ENCODE measurements around the gene MYLK4.

Gene MYLK4

DNA sequence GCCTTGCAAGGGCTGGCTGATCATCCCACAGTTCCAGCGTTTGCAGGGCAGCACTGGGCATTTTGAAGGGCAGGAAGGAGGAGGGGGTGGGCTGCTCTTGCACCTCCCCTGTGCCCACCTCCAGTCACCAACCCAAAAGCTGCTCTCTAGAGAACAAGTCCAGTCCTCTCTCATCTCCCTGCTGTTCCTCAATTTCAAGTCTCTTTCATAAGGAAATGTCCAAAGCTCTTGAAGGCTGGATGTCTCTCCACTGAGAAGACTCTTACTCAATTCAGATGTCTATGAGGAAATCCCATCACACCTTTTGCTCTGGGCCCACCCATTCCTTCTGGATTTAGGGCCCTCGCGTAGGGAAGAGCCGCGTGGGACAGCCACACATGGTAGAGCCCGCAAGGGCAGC is 46.1 kb upstream of the MYLK4 start:
- Histone ChIP-seq H3K23ac (ENCODE audit: low read length in 2 of 2) (no peak overlapping the region), H2BK120ac (ENCODE audit: low read depth, low read length) (no peak overlapping the region)

DNA sequence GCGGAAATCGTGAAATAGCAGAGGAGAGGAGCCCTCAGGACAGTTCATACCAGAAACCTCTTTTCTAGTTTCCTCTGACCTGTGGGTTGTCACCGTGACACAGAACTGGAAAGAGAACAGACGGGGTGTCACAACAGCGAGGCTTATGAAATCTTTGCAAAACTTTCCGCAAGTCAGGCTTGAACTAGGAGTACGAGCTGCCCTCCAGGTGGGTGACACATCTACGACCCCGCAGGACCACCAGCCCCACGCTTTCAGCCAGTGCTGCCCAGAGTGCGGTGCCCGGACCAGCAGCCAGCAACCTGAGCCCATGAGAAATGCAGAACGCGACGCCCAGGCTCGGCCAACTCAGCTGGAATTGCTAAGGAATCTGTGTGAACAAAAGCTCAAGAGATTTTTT is 45.2 kb upstream of the MYLK4 start:
- Histone ChIP-seq H2BK120ac (ENCODE audit: low read depth, low read length) (no peak overlapping the region), H2BK15ac (ENCODE audit: low read depth, poor library complexity, severe bottlenecking) (no peak overlapping the region), H4K91ac (ENCODE audit: low read length) (no peak overlapping the region), H2BK5ac (ENCODE audit: low read depth, low read length, poor library complexity, severe bottlenecking) (no peak overlapping the region), H3K9me3 (ENCODE audit: control insufficient read depth, low read length) (no peaks in the 10 kb centered on the region), H3K4me2 (ENCODE audit: low read length, poor library complexity, severe bottlenecking) (no peak overlapping the region), H3K36me3 (ENCODE audit: control insufficient read depth in 1 of 2, insufficient read depth in 2 of 2, low read depth in 1 of 2, low read length in 2 of 2) (peaks cover 0 to 7% of the 10 kb centered on the region in 2 experiments), H3K27ac (ENCODE audit: low read length, poor library complexity, severe bottlenecking) (no peak overlapping the region), H3K4me3 (ENCODE audit: insufficient read depth in 1 of 2, low read depth in 1 of 2, low read length in 2 of 2) (no peak overlapping the region), H3K14ac (ENCODE audit: low read length in 2 of 2) (no peak overlapping the region), H3K4me1 (ENCODE audit: control insufficient read depth, insufficient read depth, low read depth, low read length) (peaks cover 10% of the 10 kb centered on the region), H2BK12ac (ENCODE audit: low read length in 2 of 2) (no peak overlapping the region), H3K79me1 (replicated peaks; ENCODE audit: low read length, poor library complexity, severe bottlenecking) (peaks cover 40% of the 10 kb centered on the region), H3K4ac (ENCODE audit: low read depth in 1 of 2, low read length in 2 of 2) (no peak overlapping the region), H3K18ac (ENCODE audit: low read depth in 1 of 2, low read length in 2 of 2) (no peak overlapping the region), H2AFZ (ENCODE audit: low read depth, low read length) (no peak overlapping the region), H3K27me3 (ENCODE audit: control insufficient read depth in 1 of 2, insufficient read depth in 1 of 2, low read length in 2 of 2) (no peaks in the 10 kb centered on the region), H3K9ac (ENCODE audit: low read length) (no peak overlapping the region), H2AK5ac (ENCODE audit: low read length, severe bottlenecking) (no peak overlapping the region), H4K8ac (ENCODE audit: low read length) (no peak overlapping the region), H3K23ac (ENCODE audit: low read length in 2 of 2) (peak overlapping the region in 1 of 2 experiments; percentile 46)
- WGBS = 94% methylated on average over 16 of the region's 16 CpGs
- no peak for DNase-seq

More for the DNA sequence above, 46.1 kb upstream of the MYLK4 start:
- no peak overlapping the region for H4K91ac ChIP-seq (ENCODE audit: low read length)
- no peak overlapping the region for H4K8ac ChIP-seq (ENCODE audit: low read length)
- H3K4ac ChIP-seq (ENCODE audit: low read depth in 1 of 2, low read length in 2 of 2) = no peak overlapping the region
- no peaks in the 10 kb centered on the region for H3K27me3 ChIP-seq (ENCODE audit: control insufficient read depth in 1 of 2, insufficient read depth in 1 of 2, low read length in 2 of 2)
- no peak overlapping the region for H3K18ac ChIP-seq (ENCODE audit: low read depth in 1 of 2, low read length in 2 of 2)
- H3K9me3 ChIP-seq (ENCODE audit: control insufficient read depth, low read length) = no peaks in the 10 kb centered on the region
- 94% methylated on average over 5 of the region's 6 CpGs for WGBS
- DNase-seq = no peak
- no peak overlapping the region for H2BK12ac ChIP-seq (ENCODE audit: low read length in 2 of 2)
- no peak overlapping the region for H2BK5ac ChIP-seq (ENCODE audit: low read depth, low read length, poor library complexity, severe bottlenecking)
- no peak overlapping the region for H3K27ac ChIP-seq (ENCODE audit: low read length, poor library complexity, severe bottlenecking)
- no peak overlapping the region for H3K14ac ChIP-seq (ENCODE audit: low read length in 2 of 2)
- no peak overlapping the region for H3K9ac ChIP-seq (ENCODE audit: low read length)
- no peak overlapping the region for H2AFZ ChIP-seq (ENCODE audit: low read depth, low read length)
- H3K4me3 ChIP-seq (ENCODE audit: insufficient read depth in 1 of 2, low read depth in 1 of 2, low read length in 2 of 2) = no peak overlapping the region
- peaks cover 9% of the 10 kb centered on the region for H3K4me1 ChIP-seq (ENCODE audit: control insufficient read depth, insufficient read depth, low read depth, low read length)
- H2BK15ac ChIP-seq (ENCODE audit: low read depth, poor library complexity, severe bottlenecking) = no peak overlapping the region
- H3K79me1 ChIP-seq (replicated peaks; ENCODE audit: low read length, poor library complexity, severe bottlenecking) = peaks cover 43% of the 10 kb centered on the region
- peaks cover 0 to 10% of the 10 kb centered on the region in 2 experiments for H3K36me3 ChIP-seq (ENCODE audit: control insufficient read depth in 1 of 2, insufficient read depth in 2 of 2, low read depth in 1 of 2, low read length in 2 of 2)
- H2AK5ac ChIP-seq (ENCODE audit: low read length, severe bottlenecking) = no peak overlapping the region
- no peak overlapping the region for H3K4me2 ChIP-seq (ENCODE audit: low read length, poor library complexity, severe bottlenecking)

DNA sequence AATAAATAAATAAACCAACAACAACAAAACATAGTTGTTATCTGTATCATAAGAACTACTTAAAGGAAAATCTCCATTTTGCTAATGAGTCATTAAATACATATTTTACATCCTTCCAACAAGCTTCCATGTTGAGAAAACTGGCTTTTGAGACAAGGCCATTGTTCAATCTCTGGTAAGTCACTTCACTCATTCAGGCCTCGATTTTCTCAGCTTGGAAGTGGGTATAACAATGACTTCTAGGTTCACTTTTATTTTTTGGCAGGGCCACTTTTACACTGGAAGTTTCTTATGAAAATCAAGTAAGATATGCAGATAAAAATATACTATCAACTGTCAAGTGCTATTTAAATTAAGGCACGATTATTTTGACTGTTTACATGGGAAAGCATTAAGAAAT is 44.4 kb upstream of the MYLK4 start:
- Histone ChIP-seq H2BK5ac (ENCODE audit: low read depth, low read length, poor library complexity, severe bottlenecking) (no peak overlapping the region), H2BK12ac (ENCODE audit: low read length in 2 of 2) (no peak overlapping the region), H2AK5ac (ENCODE audit: low read length, severe bottlenecking) (no peak overlapping the region), H3K4ac (ENCODE audit: low read depth in 1 of 2, low read length in 2 of 2) (no peak overlapping the region), H2BK15ac (ENCODE audit: low read depth, poor library complexity, severe bottlenecking) (no peak overlapping the region), H3K18ac (ENCODE audit: low read depth in 1 of 2, low read length in 2 of 2) (no peak overlapping the region), H3K9me3 (ENCODE audit: control insufficient read depth, low read length) (no peaks in the 10 kb centered on the region), H3K23ac (ENCODE audit: low read length in 2 of 2) (no peak overlapping the region), H4K8ac (ENCODE audit: low read length) (no peak overlapping the region), H3K27me3 (ENCODE audit: control insufficient read depth in 1 of 2, insufficient read depth in 1 of 2, low read length in 2 of 2) (no peaks in the 10 kb centered on the region), H2AFZ (ENCODE audit: low read depth, low read length) (no peak overlapping the region), H4K91ac (ENCODE audit: low read length) (no peak overlapping the region), H3K9ac (ENCODE audit: low read length) (no peak overlapping the region), H3K4me2 (ENCODE audit: low read length, poor library complexity, severe bottlenecking) (no peak overlapping the region), H3K36me3 (ENCODE audit: control insufficient read depth in 1 of 2, insufficient read depth in 2 of 2, low read depth in 1 of 2, low read length in 2 of 2) (peaks cover 0 to 6% of the 10 kb centered on the region in 2 experiments), H2BK120ac (ENCODE audit: low read depth, low read length) (no peak overlapping the region), H3K27ac (ENCODE audit: low read length, poor library complexity, severe bottlenecking) (no peak overlapping the region), H3K4me3 (ENCODE audit: insufficient read depth in 1 of 2, low read depth in 1 of 2, low read length in 2 of 2) (no peak overlapping the region), H3K79me1 (replicated peaks; ENCODE audit: low read length, poor library complexity, severe bottlenecking) (peaks cover 37% of the 10 kb centered on the region), H3K14ac (ENCODE audit: low read length in 2 of 2) (no peak overlapping the region), H3K4me1 (ENCODE audit: control insufficient read depth, insufficient read depth, low read depth, low read length) (peaks cover 14% of the 10 kb centered on the region)
- WGBS = 100% methylated on average over 2 of the region's 2 CpGs
- DNase-seq = no peak

DNA sequence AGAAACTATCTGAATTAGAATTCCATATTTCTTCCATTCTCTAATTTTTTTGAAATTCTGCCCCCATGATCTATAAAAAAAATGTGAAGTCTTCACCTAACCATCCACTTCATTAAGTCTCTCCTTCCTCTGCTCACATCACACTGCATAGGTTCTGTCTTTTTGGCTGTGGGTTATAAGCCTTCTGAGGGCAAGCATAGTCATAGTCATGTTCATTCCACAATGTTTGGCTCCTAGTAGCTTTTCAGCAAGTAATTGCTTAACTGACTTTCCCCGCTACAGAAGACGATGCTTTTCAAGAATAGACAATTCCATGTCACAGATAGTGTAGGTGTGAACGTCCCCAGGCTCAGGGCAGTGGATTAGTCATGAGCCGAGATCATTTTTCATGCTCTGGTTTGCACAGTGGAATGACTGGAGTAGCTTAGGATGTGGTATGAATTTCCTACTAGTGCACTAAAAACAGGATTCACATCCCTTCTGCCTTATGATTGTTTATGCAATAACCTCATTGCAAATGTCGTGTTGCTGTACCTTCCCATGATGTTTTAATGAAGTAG is 43.5 kb upstream of the MYLK4 start:
- Histone ChIP-seq H3K14ac (ENCODE audit: low read length in 2 of 2) (no peak overlapping the region), H3K4me3 (ENCODE audit: insufficient read depth in 1 of 2, low read depth in 1 of 2, low read length in 2 of 2) (no peak overlapping the region), H3K79me1 (replicated peaks; ENCODE audit: low read length, poor library complexity, severe bottlenecking) (peaks cover 37% of the 10 kb centered on the region), H3K4ac (ENCODE audit: low read depth in 1 of 2, low read length in 2 of 2) (no peak overlapping the region), H2AK5ac (ENCODE audit: low read length, severe bottlenecking) (no peak overlapping the region), H3K27me3 (ENCODE audit: control insufficient read depth in 1 of 2, insufficient read depth in 1 of 2, low read length in 2 of 2) (no peaks in the 10 kb centered on the region), H3K9ac (ENCODE audit: low read length) (no peak overlapping the region), H3K4me2 (ENCODE audit: low read length, poor library complexity, severe bottlenecking) (no peak overlapping the region), H2BK15ac (ENCODE audit: low read depth, poor library complexity, severe bottlenecking) (no peak overlapping the region), H4K91ac (ENCODE audit: low read length) (no peak overlapping the region), H2BK5ac (ENCODE audit: low read depth, low read length, poor library complexity, severe bottlenecking) (no peak overlapping the region), H3K18ac (ENCODE audit: low read depth in 1 of 2, low read length in 2 of 2) (no peak overlapping the region), H3K23ac (ENCODE audit: low read length in 2 of 2) (no peak overlapping the region), H4K8ac (ENCODE audit: low read length) (no peak overlapping the region), H2AFZ (ENCODE audit: low read depth, low read length) (no peak overlapping the region), H3K9me3 (ENCODE audit: control insufficient read depth, low read length) (no peaks in the 10 kb centered on the region), H2BK12ac (ENCODE audit: low read length in 2 of 2) (no peak overlapping the region), H2BK120ac (ENCODE audit: low read depth, low read length) (no peak overlapping the region), H3K27ac (ENCODE audit: low read length, poor library complexity, severe bottlenecking) (no peak overlapping the region), H3K4me1 (ENCODE audit: control insufficient read depth, insufficient read depth, low read depth, low read length) (peaks cover 17% of the 10 kb centered on the region), H3K36me3 (ENCODE audit: control insufficient read depth in 1 of 2, insufficient read depth in 2 of 2, low read depth in 1 of 2, low read length in 2 of 2) (peaks cover 0 to 6% of the 10 kb centered on the region in 2 experiments)
- peak; percentile 22 for DNase-seq
- 75% methylated on average over 4 of the region's 5 CpGs for WGBS
